DND-41 (cell line): ENCODE measurements around the gene EFCAB10.
"Not testable (repeated sequence)": the region's sequence is repeated elsewhere in the genome, so short reads cannot be mapped to it uniquely, and the experiment has no call there.

Source experiments
- ATAC-seq: fragments of 200-7000 bp; cut with Tn5 transposase; 3 replicates; pipeline ENCODE4 v1.9.1; 2021; ENCODE audit warnings: low read depth; ENCODE audit not compliant: insufficient read depth
- DNase-seq: peaks from one replicate; pipeline ENCODE4 v3.0.0-alpha.2; 2020
- H2AFZ ChIP-seq: 2 replicates; pipeline ENCODE4 v1.6.0; 2012; ENCODE audit warnings: low read depth, low read length
- H3K27ac ChIP-seq: 2 replicates; pipeline ENCODE4 v1.5.1; 2012; ENCODE audit warnings: low read length, inconsistent platforms
- H3K27me3 ChIP-seq: fragments of 200-600 bp; sonication (generic); 2 replicates; pipeline ENCODE4 v1.6.0; 2012; ENCODE audit warnings: low read length, mild to moderate bottlenecking, inconsistent platforms; ENCODE audit not compliant: insufficient read depth, poor library complexity
- H3K36me3 ChIP-seq: 2 replicates; pipeline ENCODE4 v1.5.1; 2012; ENCODE audit warnings: low read length, inconsistent platforms; ENCODE audit not compliant: insufficient read depth
- H3K4me1 ChIP-seq: 2 replicates; pipeline ENCODE4 v1.5.1; 2012; ENCODE audit warnings: mild to moderate bottlenecking, low read length; ENCODE audit not compliant: insufficient read depth
- H3K4me2 ChIP-seq: 2 replicates; pipeline ENCODE4 v1.6.0; 2012; ENCODE audit warnings: mild to moderate bottlenecking, moderate library complexity, low read length, inconsistent platforms; ENCODE audit not compliant: insufficient read depth
- H3K4me3 ChIP-seq, 2 experiments: fragments of 200-600 bp in 1 of 2; shearing (Covaris generic) in 1 of 2; 2 replicates each; pipeline ENCODE4 v1.5.1; 2012 to 2016; ENCODE audit warnings: inconsistent platforms in 2 of 2, low read length in 2 of 2, mild to moderate bottlenecking in 2 of 2, low read depth in 1 of 2, moderate library complexity in 1 of 2
- H3K79me2 ChIP-seq: 2 replicates; pipeline ENCODE4 v1.6.0; 2012; ENCODE audit warnings: low read length, inconsistent platforms; ENCODE audit not compliant: insufficient read depth
- H3K9ac ChIP-seq: 2 replicates; pipeline ENCODE4 v1.6.0; 2012; ENCODE audit warnings: low read depth, mild to moderate bottlenecking, inconsistent platforms, low read length, moderate library complexity
- H3K9me3 ChIP-seq: 2 replicates; pipeline ENCODE4 v1.5.1; 2012; ENCODE audit warnings: low read length, moderate library complexity, mild to moderate bottlenecking, inconsistent platforms; ENCODE audit not compliant: insufficient read depth, severe bottlenecking
- H4K20me1 ChIP-seq: 2 replicates; pipeline ENCODE4 v1.6.0; 2012; ENCODE audit warnings: low read length; ENCODE audit not compliant: insufficient read depth
- CTCF ChIP-seq: IDR thresholded peaks from 2 replicates; pipeline ENCODE4 v1.5.1; 2012; ENCODE audit warnings: borderline replicate concordance, low read length, moderate library complexity, mild to moderate bottlenecking; ENCODE audit not compliant: poor library complexity, severe bottlenecking; ENCODE audit errors: extremely low read depth
- EZH2 ChIP-seq: IDR thresholded peaks from 3 replicates; pipeline ENCODE4 v1.6.1; 2012; ENCODE audit warnings: borderline replicate concordance, low read depth, mild to moderate bottlenecking, moderate library complexity, low read length, inconsistent platforms; ENCODE audit not compliant: severe bottlenecking

EFCAB10 gene

DNA sequence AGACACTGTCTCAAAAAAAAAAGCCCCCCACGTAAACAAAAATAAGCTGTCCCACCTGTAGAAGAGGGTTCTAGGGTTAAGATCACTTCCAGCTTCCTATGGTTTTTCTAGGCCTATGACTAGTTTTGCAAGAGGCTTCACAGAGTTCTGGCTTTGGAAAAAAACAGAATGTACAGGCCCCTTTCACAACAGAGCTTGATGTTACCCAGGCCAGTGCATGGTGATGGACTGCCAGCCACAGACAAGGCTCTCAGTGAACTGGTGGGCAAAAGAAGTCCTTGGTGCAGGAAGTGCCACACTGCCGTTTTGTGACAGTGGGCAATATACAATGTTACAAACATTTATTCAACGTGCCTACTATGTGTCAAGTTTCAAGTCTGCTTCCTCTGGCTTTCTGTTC is 18.3 kb upstream of the EFCAB10 start:
- H3K4me2 ChIP-seq = no peak overlapping the region
- no peak overlapping the region for H3K27ac ChIP-seq
- no peak overlapping the region for H3K9ac ChIP-seq
- H3K79me2 ChIP-seq = no peaks in the 10 kb centered on the region
- H3K9me3 ChIP-seq = no peaks in the 10 kb centered on the region
- no peak overlapping the region for H3K4me3 ChIP-seq
- no peak for TF ChIP-seq EZH2
- no peak for TF ChIP-seq CTCF
- H3K27me3 ChIP-seq = peaks cover 4% of the 10 kb centered on the region
- H4K20me1 ChIP-seq = no peaks in the 10 kb centered on the region
- no peaks in the 10 kb centered on the region for H3K4me1 ChIP-seq
- H2AFZ ChIP-seq = no peak overlapping the region
- no peaks in the 10 kb centered on the region for H3K36me3 ChIP-seq
- DNase-seq (no peak), ATAC-seq (no peak)

DNA sequence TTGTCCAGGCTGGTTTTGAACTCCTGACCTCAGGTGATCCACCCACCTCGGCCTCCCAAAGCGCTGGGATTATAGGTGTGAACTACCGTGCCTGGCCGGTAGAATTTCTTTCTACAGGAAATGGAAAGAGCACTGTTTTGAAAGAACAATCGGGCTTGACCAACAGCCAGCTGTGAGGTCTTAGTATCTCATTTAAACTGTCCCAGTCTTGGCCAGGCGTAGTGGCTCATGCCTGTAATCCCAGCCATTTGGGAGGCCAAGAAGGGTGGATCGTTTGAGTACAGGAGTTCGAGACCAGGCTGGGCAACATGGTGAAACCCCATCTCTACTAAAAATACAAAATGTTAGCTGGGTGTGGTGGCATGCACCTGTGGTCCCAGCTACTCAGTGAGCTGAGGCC is 17.8 kb upstream of the EFCAB10 start:
- not testable (repeated sequence) for H3K27ac ChIP-seq, H3K4me3 ChIP-seq, DNase-seq, H2AFZ ChIP-seq, H3K4me1 ChIP-seq, H3K9me3 ChIP-seq, H3K79me2 ChIP-seq, H3K27me3 ChIP-seq, ATAC-seq, H3K4me2 ChIP-seq, H3K9ac ChIP-seq, H4K20me1 ChIP-seq, H3K36me3 ChIP-seq

DNA sequence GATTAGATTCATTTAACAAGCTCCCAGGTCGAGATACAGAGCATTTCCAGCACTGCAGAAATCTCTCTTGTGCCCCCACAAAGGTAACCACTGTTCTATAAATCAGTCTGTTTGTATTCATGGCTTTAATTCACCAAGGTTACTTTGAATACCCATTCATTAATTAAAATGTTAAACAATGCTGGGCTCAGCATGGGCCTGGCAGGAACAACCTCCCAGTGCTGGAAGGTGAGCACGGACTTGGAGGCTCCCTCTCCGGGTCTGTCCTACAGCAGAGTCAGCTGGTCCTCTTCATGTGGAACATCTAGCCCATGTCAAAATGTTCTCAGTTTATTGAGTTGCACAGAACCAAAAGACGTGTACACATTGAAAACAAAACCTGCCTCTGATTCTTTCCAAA is 15.6 kb upstream of the EFCAB10 start:
- Histone ChIP-seq H3K79me2 (no peaks in the 10 kb centered on the region), H3K9ac (no peak overlapping the region), H3K4me3 (no peak overlapping the region), H3K4me1 (no peaks in the 10 kb centered on the region), H3K27ac (no peak overlapping the region), H3K9me3 (no peaks in the 10 kb centered on the region), H4K20me1 (no peaks in the 10 kb centered on the region), H3K27me3 (peaks cover 4% of the 10 kb centered on the region), H2AFZ (no peak overlapping the region), H3K36me3 (no peaks in the 10 kb centered on the region), H3K4me2 (no peak overlapping the region)
- no peak for TF ChIP-seq CTCF
- no peak for TF ChIP-seq EZH2
- ATAC-seq (no peak), DNase-seq (no peak)

DNA sequence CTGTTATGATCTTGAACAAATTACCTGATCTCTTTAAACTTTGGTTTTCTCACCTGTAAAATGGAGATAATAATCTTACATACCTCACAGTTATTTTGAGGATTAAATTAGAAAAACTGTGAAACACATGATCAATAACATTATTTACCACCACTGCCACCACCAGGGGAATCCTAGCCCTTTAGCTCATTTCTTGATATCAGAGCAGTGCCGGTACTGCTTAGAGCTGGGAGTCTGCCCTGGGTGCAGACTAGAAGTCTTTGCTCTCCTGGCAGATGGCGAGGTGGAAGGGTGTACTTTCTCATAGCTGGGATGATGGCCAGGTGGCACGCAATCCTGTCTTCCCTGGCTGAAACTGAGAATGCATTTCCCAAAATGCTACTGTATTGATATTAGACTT is 12.7 kb upstream of the EFCAB10 start:
- H3K79me2 ChIP-seq = no peaks in the 10 kb centered on the region
- H3K27me3 ChIP-seq = peaks cover 4% of the 10 kb centered on the region
- ATAC-seq (no peak), DNase-seq (no peak)
- H3K36me3 ChIP-seq = no peaks in the 10 kb centered on the region
- TF ChIP-seq EZH2 (no peak), CTCF (no peak)
- no peak overlapping the region for H3K4me2 ChIP-seq
- H4K20me1 ChIP-seq = no peaks in the 10 kb centered on the region
- no peak overlapping the region for H3K4me3 ChIP-seq
- H3K9me3 ChIP-seq = no peaks in the 10 kb centered on the region
- H2AFZ ChIP-seq = no peak overlapping the region
- H3K4me1 ChIP-seq = peaks cover 3% of the 10 kb centered on the region; the same call in 1 of the 2 replicates
- H3K27ac ChIP-seq = no peak overlapping the region
- no peak overlapping the region for H3K9ac ChIP-seq
